Fibroblast of mammary gland (primary cell): ENCODE results near the gene CADPS.

Experiments
- DNase-seq: peaks from one replicate; pipeline ENCODE4 v3.0.0-alpha.2; 2010; ENCODE audit warnings: low read depth
- H3K4me3 ChIP-seq: 2 replicates; pipeline ENCODE4 v1.5.1; 2011; ENCODE audit warnings: low read depth, mild to moderate bottlenecking, low read length, moderate library complexity; ENCODE audit not compliant: control insufficient read depth
- CTCF ChIP-seq: conservative IDR thresholded peaks from 2 replicates; pipeline ENCODE4 v1.5.1; 2011; ENCODE audit warnings: low read depth, low read length, inconsistent platforms; ENCODE audit not compliant: control insufficient read depth, insufficient read depth

Gene CADPS

GRCh38 chr3:62605413-62606068, 269.7 kb downstream of the CADPS start:
- H3K4me3 ChIP-seq, result no peak overlapping the region
- DNase-seq, result no peak

GRCh38 chr3:62604751-62605351, 270.4 kb downstream of the CADPS start:
- TF ChIP-seq CTCF, result no peak
- no peak for DNase-seq

More at GRCh38 chr3:62605413-62606068, 269.7 kb downstream of the CADPS start:
- no peak for TF ChIP-seq CTCF

GRCh38 chr3:62604298-62604697, 270.9 kb downstream of the CADPS start:
- TF ChIP-seq CTCF, result no peak

More at GRCh38 chr3:62604751-62605351, 270.4 kb downstream of the CADPS start:
- H3K4me3 ChIP-seq, result no peak overlapping the region

GRCh38 chr3:62602987-62603386, 272.2 kb downstream of the CADPS start:
- no peak for DNase-seq
- no peak overlapping the region for H3K4me3 ChIP-seq
- TF ChIP-seq CTCF, result no peak

More at GRCh38 chr3:62604298-62604697, 270.9 kb downstream of the CADPS start:
- no peak overlapping the region for H3K4me3 ChIP-seq
- peak; percentile 96 for DNase-seq

GRCh38 chr3:62602129-62602770, 273.0 kb downstream of the CADPS start:
- H3K4me3 ChIP-seq, result no peak overlapping the region
- TF ChIP-seq CTCF, result no peak
- DNase-seq, result no peak

- H3K4me3 ChIP-seq, result no peak overlapping the region
- TF ChIP-seq CTCF, result no peak
- peak; percentile 93 for DNase-seq
Observed at GRCh38 chr3:62601238-62602070, 273.8 kb downstream of the CADPS start.
